CD4-positive, alpha-beta memory T cell (primary cell): ENCODE data around the gene PLA2G4B. TPM values are rescaled to one million over a fixed set of nuclear protein-coding genes. Genes with fewer than 3 reads are reported as not detected.

Source experiments
- CTCF ChIA-PET: fragments of 350-600 bp; sonication (Branson Sonifier 250); formaldehyde crosslinking; loops from one replicate; lab custom pipeline; 2021; ENCODE audit warnings: inconsistent platforms; ENCODE audit not compliant: partially characterized antibody; lab: Charles Lee
- POLR2A ChIA-PET: fragments of 350-600 bp; sonication (Branson Sonifier 250); formaldehyde crosslinking; loops from one replicate; lab custom pipeline; 2021; ENCODE audit not compliant: partially characterized antibody; lab: Charles Lee
- DNase-seq, 5 donors: peaks; one replicate each; pipeline versions ENCODE4 v3.0.0 to v3.0.0-alpha.2; 2020 to 2022; ENCODE audit warnings: mixed read lengths in 1 of 5
- H3K27ac ChIP-seq: one replicate; pipeline ENCODE4 v1.7.0; 2013; ENCODE audit warnings: low read depth, low read length
- H3K27me3 ChIP-seq: 2 replicates; pipeline ENCODE4 v1.7.0; 2013; ENCODE audit warnings: mild to moderate bottlenecking, low read length, moderate library complexity; ENCODE audit not compliant: insufficient read depth
- H3K36me3 ChIP-seq: 2 replicates; pipeline ENCODE4 v1.7.0; 2013; ENCODE audit warnings: mild to moderate bottlenecking, low read length, moderate library complexity; ENCODE audit not compliant: insufficient read depth
- H3K4me1 ChIP-seq: 2 replicates; pipeline ENCODE4 v1.7.0; 2013; ENCODE audit warnings: mild to moderate bottlenecking, low read length, moderate library complexity; ENCODE audit not compliant: insufficient read depth
- H3K4me3 ChIP-seq, 2 donors: one replicate each; pipeline ENCODE4 v1.7.0; 2013; ENCODE audit warnings: low read length in 2 of 2, mild to moderate bottlenecking in 1 of 2
- H3K9me3 ChIP-seq, 2 donors: one replicate each; pipeline ENCODE4 v1.7.0; 2013; ENCODE audit warnings: low read length in 2 of 2, control low read depth in 1 of 2; ENCODE audit not compliant: control insufficient read depth in 1 of 2
- H3K27ac Mint-ChIP-seq, 7 donors: one replicate each; pipeline ENCODE4 v1.8.0; 2020 to 2021; ENCODE audit warnings: mixed read lengths in 7 of 7, mild to moderate bottlenecking in 6 of 7, inconsistent platforms in 3 of 7, moderate library complexity in 3 of 7
- H3K27me3 Mint-ChIP-seq, 2 donors: one replicate each; pipeline ENCODE4 v1.8.0; 2020 to 2021; ENCODE audit warnings: mixed read lengths in 2 of 2
- H3K36me3 Mint-ChIP-seq, 2 donors: one replicate each; pipeline ENCODE4 v1.8.0; 2020 to 2021; ENCODE audit warnings: mixed read lengths in 2 of 2, inconsistent platforms in 1 of 2, mild to moderate bottlenecking in 1 of 2
- H3K4me1 Mint-ChIP-seq, 4 donors: one replicate each; pipeline ENCODE4 v1.8.0; 2020 to 2021; ENCODE audit warnings: mixed read lengths in 4 of 4, mild to moderate bottlenecking in 1 of 4
- H3K4me3 Mint-ChIP-seq, 8 donors: one replicate each; pipeline ENCODE4 v1.8.0; 2020 to 2021; ENCODE audit warnings: mixed read lengths in 8 of 8, mild to moderate bottlenecking in 7 of 8, moderate library complexity in 6 of 8, inconsistent platforms in 3 of 8
- H3K9me3 Mint-ChIP-seq, 8 donors: one replicate each; pipeline ENCODE4 v1.8.0; 2020 to 2021; ENCODE audit warnings: mixed read lengths in 8 of 8, mild to moderate bottlenecking in 5 of 8, inconsistent platforms in 3 of 8, moderate library complexity in 1 of 8
- intact Hi-C: fragments of 100-400 bp; cut with micrococcal nuclease; formaldehyde crosslinking; loops from one replicate; pipeline ENCODE4 v1.15.1; 2023
- polyA plus RNA-seq, 2 donors: library from polyadenylated mRNA; unstranded; fragments of 300-500 nt; fragmentation: Illumina TruSeq; gene quantifications; one replicate each; pipeline ENCODE4 v1.2.3, GENCODE V29; 2021
- total RNA-seq, 2 experiments: library from RNA; stranded (reverse); gene quantifications; one replicate each; pipeline ENCODE4 v1.2.3, GENCODE V29; 2021

PLA2G4B gene
- total and polyA plus RNA-seq, 4 experiments from 2014 or later, result 1.5 to 64.9 (median 33.7) TPM

GRCh38 chr15:41792000-41792637 lies 46.5 kb upstream of the PLA2G4B start:
- Mint-ChIP-seq H3K9me3 (no peaks in the 10 kb centered on the region), H3K36me3 (no peaks in the 10 kb centered on the region), H3K4me1 (peaks cover 38 to 58% (median 47%) of the 10 kb centered on the region in 4 donors), H3K27ac (peak overlapping the region in 2 of 7 donors; percentile 30 to 77), H3K27me3 (no peaks in the 10 kb centered on the region), H3K4me3 (no peak overlapping the region)
- Histone ChIP-seq H3K4me3 (no peak overlapping the region), H3K4me1 (peaks cover 19% of the 10 kb centered on the region), H3K27me3 (no peaks in the 10 kb centered on the region), H3K36me3 (no peaks in the 10 kb centered on the region), H3K9me3 (no peaks in the 10 kb centered on the region), H3K27ac (no peak overlapping the region)
- intact Hi-C loops, result no loop called here
- no peak for DNase-seq
- ChIA-PET POLR2A (interaction anchor here (0.6 to 1.5 kb wide), 2 partner anchors 18 to 168 kb away, joined by 5 to 6 read pairs; partner anchors contain the start of gene MAPKBP1), CTCF (interaction anchor here (0.5 to 2.0 kb wide), 2 partner anchors 18 to 90 kb away, joined by 4 to 7 read pairs; partner anchors contain the start of gene MAPKBP1)

DNA sequence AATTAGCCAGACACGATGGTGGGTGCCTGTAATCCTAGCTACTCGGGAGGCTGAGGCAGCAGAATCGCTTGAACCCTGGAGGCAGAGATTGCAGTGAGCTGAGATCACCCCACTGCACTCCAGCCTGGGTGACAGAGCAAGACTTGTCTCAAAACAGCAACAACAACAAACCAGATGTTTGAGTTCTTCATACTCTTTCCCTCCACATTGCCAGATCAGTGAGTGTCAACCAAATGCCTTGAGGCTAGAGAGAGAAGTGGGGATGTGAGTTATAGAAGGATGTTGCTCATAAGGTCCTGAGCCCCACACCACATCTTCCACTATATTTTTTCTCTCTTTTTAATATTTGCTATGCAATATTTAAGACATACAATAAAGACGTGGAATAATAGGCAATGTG lies 44.6 kb upstream of the PLA2G4B start:
- H3K4me3 Mint-ChIP-seq, result no peak overlapping the region

DNA sequence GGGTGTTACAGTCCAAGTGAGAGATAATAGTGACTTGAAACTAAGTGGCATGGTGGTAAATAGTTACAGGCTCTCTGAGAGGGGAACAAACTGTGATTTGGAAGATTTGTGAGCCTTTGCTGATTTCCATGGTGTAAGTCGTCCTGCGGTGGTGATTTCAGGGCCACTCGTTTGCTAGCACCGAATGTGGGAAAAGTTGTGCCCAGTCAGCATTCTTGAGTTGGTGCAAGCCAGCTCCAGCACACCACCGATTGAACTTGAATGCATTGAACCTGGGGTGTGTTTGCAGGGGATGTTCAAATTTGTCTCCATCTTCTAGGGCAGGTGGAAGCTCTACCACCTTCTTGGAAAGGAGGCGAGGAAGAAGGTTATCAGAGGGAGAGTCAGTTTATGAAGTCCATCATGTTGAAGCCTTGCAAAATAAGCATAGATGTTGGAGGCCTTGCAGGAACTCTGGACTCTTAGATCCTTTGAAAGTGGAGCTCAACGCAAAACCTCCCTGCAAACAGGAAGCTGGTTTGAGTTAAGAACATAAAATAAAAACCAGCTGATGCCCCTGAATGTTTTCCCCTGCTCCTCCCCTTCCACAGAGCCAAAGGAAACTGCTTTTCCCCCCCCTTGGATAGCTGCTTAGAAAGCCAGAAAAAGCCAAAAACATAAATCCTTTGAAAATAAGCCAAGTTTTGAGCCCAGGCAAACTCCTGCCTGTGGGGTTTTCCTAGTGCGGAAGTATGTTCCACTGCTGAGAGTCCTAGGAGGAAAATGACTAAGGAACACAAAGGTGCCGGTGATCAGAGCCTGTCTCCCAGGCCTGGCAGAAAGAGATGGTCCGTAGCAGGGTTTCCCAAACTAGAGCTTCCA lies 42.4 kb upstream of the PLA2G4B start:
- Histone ChIP-seq H3K4me3 (no peak overlapping the region), H3K9me3 (no peaks in the 10 kb centered on the region), H3K27ac (no peak overlapping the region), H3K4me1 (peaks cover 2% of the 10 kb centered on the region), H3K27me3 (no peaks in the 10 kb centered on the region), H3K36me3 (peaks cover 6% of the 10 kb centered on the region)
- ChIA-PET POLR2A (interaction anchor here (1.1 kb wide), 1 partner anchor 99 kb away, joined by 3 read pairs; no protein-coding TSS in a partner anchor), CTCF (interaction anchor here (1.0 to 1.2 kb wide), 2 partner anchors 14 to 22 kb away, joined by 3 to 6 read pairs; partner anchors contain the start of gene MAPKBP1)
- Mint-ChIP-seq H3K27me3 (no peaks in the 10 kb centered on the region), H3K9me3 (peaks cover 0 to 2% (median 0%) of the 10 kb centered on the region in 8 donors), H3K4me1 (peaks cover 16 to 27% (median 22%) of the 10 kb centered on the region in 4 donors), H3K36me3 (peaks cover 18 to 20% of the 10 kb centered on the region in 2 donors), H3K27ac (peak overlapping the region in 4 of 7 donors; percentile 5 to 35 (median 22)), H3K4me3 (no peak overlapping the region)
- intact Hi-C loops, result no loop called here
- DNase-seq, result no peak

More for the DNA sequence above, 44.6 kb upstream of the PLA2G4B start:
- no peak for DNase-seq
- POLR2A ChIA-PET, result interaction anchor here (0.6 kb wide), 1 partner anchor 159 kb away, joined by 3 read pairs; no protein-coding TSS in a partner anchor
- H3K4me1 Mint-ChIP-seq, result peaks cover 34 to 49% (median 40%) of the 10 kb centered on the region in 4 donors
- intact Hi-C loops, result no loop called here
- H3K9me3 ChIP-seq, result no peaks in the 10 kb centered on the region
- H3K4me3 ChIP-seq, result no peak overlapping the region
- peaks cover 4% of the 10 kb centered on the region in 2 donors for H3K36me3 Mint-ChIP-seq
- peaks cover 0 to 2% (median 0%) of the 10 kb centered on the region in 8 donors for H3K9me3 Mint-ChIP-seq
- no peak overlapping the region for H3K27ac ChIP-seq
- no peaks in the 10 kb centered on the region for H3K27me3 ChIP-seq
- H3K36me3 ChIP-seq, result no peaks in the 10 kb centered on the region
- CTCF ChIA-PET, result interaction anchor here (1.1 to 2.0 kb wide), 5 partner anchors 9 to 195 kb away, joined by 3 to 8 read pairs (median 4); partner anchors contain the start of gene MAPKBP1
- peaks cover 19% of the 10 kb centered on the region for H3K4me1 ChIP-seq
- H3K27ac Mint-ChIP-seq, result no peak overlapping the region
- H3K27me3 Mint-ChIP-seq, result no peaks in the 10 kb centered on the region

DNA sequence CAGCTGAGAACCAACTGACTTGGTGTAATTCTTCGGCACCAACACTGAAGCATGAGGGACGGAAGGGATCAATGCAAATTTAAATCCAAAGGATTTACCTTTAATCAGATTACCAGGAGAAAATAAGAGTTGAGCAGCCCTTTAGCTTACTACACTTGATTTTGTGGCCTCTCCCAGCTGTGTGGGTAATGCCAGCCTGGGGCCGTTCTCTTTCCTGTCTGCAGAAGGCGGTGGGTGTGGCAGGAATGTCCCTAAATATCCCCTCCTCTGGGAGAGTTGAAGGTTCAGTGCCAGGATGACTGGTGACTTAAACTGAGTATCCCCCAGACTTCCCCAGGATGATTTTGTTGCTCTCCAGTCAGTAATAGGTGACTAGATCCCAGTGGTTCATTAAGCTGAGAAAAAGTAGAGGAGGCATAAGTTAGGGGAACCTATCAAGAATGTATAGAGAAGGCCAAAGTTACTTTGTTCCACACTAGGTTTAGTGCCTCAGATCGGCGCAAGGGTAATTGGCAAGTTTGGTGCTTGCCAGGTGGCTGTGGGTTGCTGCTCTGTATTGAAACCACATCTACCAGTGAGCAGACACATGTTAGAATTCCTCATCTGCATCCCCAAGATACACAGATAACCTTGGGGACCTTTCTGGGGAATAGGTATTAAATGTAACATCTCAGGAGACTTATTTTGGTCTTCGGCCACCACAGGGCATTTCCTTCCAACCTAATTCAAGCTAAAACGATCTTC lies 41.3 kb upstream of the PLA2G4B start:
- Mint-ChIP-seq H3K9me3 (peaks cover 0 to 2% (median 0%) of the 10 kb centered on the region in 8 donors), H3K27ac (peak overlapping the region in 3 of 7 donors; percentile 29 to 42 (median 41)), H3K36me3 (peaks cover 20 to 25% of the 10 kb centered on the region in 2 donors), H3K27me3 (no peaks in the 10 kb centered on the region), H3K4me1 (peaks cover 12 to 16% (median 13%) of the 10 kb centered on the region in 4 donors), H3K4me3 (no peak overlapping the region)
- Histone ChIP-seq H3K27ac (no peak overlapping the region), H3K4me1 (no peaks in the 10 kb centered on the region), H3K9me3 (no peaks in the 10 kb centered on the region), H3K27me3 (no peaks in the 10 kb centered on the region), H3K4me3 (no peak overlapping the region), H3K36me3 (peaks cover 6% of the 10 kb centered on the region)
- ChIA-PET CTCF (interaction anchor here (1.0 to 1.2 kb wide), 2 partner anchors 13 to 23 kb away, joined by 3 read pairs; partner anchors contain the start of gene MAPKBP1), POLR2A (interaction anchor here (1.1 kb wide), 1 partner anchor 98 kb away, joined by 3 read pairs; no protein-coding TSS in a partner anchor)
- no peak for DNase-seq
- intact Hi-C loops, result no loop called here

DNA sequence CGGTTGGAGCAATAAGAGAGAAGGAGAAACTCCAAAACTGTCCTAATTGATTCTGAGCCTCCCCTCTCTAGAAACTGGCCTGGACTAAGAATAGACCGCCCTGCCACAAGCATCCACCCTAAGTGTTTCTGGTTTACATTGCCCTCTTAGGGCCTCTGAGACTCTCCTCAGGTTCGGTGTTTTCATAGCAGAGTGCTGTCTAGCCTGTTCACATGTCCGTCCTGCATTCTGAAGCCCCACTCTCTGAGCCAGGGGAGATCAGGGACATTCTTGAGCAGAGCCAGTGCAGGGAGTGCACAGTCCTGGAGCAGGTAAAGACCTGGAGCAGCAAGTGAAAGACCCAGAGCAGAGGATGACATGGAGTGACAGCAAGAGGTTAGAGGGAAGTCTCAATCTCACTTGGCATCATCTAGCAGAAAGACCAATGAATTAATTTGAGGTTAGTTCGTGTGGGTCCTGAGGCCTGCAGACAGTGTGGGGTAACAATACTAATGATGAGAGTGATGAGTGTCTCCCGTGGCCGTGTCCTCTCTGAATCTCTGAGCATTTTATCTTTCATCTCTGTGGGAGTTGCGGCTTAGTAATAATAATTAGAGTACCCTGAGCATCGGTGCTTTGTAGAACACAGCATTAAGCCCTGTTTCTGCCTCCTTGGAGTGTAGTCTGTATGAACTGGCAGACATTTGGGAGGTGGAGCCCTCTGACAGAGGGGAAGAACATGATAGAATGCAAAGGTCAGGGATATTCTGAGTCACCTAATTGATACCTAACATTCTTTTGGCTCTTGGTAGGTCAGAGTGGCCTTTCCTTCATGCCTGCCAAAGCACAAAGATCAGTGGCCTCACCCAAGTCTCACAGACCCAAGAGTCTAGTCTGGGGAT lies 39.8 kb upstream of the PLA2G4B start:
- H3K27me3 Mint-ChIP-seq, result no peaks in the 10 kb centered on the region

DNA sequence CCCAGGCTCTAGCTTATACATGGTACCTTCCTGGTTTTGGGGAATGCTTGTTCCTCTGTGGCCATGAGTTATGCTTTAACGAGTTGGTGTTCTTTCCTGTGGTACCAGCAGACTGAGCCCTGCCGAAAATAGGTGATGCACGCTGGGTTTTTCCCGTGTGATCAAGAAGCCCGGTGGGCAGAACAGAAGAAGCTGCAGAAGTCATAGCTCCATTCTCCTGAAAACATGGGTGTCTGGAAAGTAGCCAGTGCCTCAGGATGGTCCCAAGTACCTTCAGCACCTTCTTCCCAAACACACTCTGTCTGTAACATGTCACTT lies 39.2 kb upstream of the PLA2G4B start:
- ChIA-PET CTCF (interaction anchor here (1.5 kb wide), 1 partner anchor 25 kb away, joined by 6 read pairs; the partner anchor contains the start of gene MAPKBP1), POLR2A (no interaction called here)
- Histone ChIP-seq H3K4me3 (no peak overlapping the region), H3K9me3 (no peaks in the 10 kb centered on the region), H3K27ac (no peak overlapping the region), H3K27me3 (no peaks in the 10 kb centered on the region), H3K36me3 (peaks cover 6% of the 10 kb centered on the region), H3K4me1 (no peaks in the 10 kb centered on the region)
- no peak for DNase-seq
- peaks cover 0 to 2% (median 0%) of the 10 kb centered on the region in 8 donors for H3K9me3 Mint-ChIP-seq
- H3K4me1 Mint-ChIP-seq, result peaks cover 11 to 15% (median 12%) of the 10 kb centered on the region in 4 donors
- H3K4me3 Mint-ChIP-seq, result no peak overlapping the region
- intact Hi-C loops, result no loop called here
- H3K36me3 Mint-ChIP-seq, result peaks cover 20 to 31% of the 10 kb centered on the region in 2 donors
- no peak overlapping the region for H3K27ac Mint-ChIP-seq
- no peaks in the 10 kb centered on the region for H3K27me3 Mint-ChIP-seq

More for the DNA sequence above, 39.8 kb upstream of the PLA2G4B start:
- Histone ChIP-seq H3K27me3 (no peaks in the 10 kb centered on the region), H3K27ac (no peak overlapping the region), H3K4me1 (no peaks in the 10 kb centered on the region), H3K36me3 (peaks cover 6% of the 10 kb centered on the region), H3K4me3 (no peak overlapping the region), H3K9me3 (no peaks in the 10 kb centered on the region)
- intact Hi-C loops, result no loop called here
- Mint-ChIP-seq H3K27ac (peak overlapping the region in 3 of 7 donors; percentile 14 to 77 (median 53)), H3K9me3 (peaks cover 0 to 2% (median 0%) of the 10 kb centered on the region in 8 donors), H3K36me3 (peaks cover 20 to 28% of the 10 kb centered on the region in 2 donors), H3K4me1 (peaks cover 11 to 13% (median 12%) of the 10 kb centered on the region in 4 donors), H3K4me3 (no peak overlapping the region)
- DNase-seq, result no peak
- ChIA-PET CTCF (interaction anchor here (1.5 kb wide), 1 partner anchor 25 kb away, joined by 6 read pairs; the partner anchor contains the start of gene MAPKBP1), POLR2A (no interaction called here)
